Thyroid gland (tissue), 4 donors: ENCODE measurements around the gene KCNH4.

Experiments used
- POLR2A ChIP-seq, 2 donors: fragments of 450-650 bp; IDR thresholded peaks; one replicate each; pipeline ENCODE4 v1.6.1; 2017; ENCODE audit warnings: antibody characterized with exemption in 2 of 2, mild to moderate bottlenecking in 2 of 2, moderate library complexity in 1 of 2
- TF ChIP-seq, protein P1 (sequence below), 6 experiments: fragments of 200-600 bp in 3 of 6; fragments of 450-650 bp in 3 of 6; sonication (generic) in 3 of 6; IDR thresholded peaks; one replicate each; pipeline ENCODE4 v1.5.1; 2016 to 2019; ENCODE audit warnings: antibody characterized with exemption in 6 of 6, mild to moderate bottlenecking in 2 of 6, inconsistent platforms in 1 of 6, moderate library complexity in 1 of 6

DNA sequence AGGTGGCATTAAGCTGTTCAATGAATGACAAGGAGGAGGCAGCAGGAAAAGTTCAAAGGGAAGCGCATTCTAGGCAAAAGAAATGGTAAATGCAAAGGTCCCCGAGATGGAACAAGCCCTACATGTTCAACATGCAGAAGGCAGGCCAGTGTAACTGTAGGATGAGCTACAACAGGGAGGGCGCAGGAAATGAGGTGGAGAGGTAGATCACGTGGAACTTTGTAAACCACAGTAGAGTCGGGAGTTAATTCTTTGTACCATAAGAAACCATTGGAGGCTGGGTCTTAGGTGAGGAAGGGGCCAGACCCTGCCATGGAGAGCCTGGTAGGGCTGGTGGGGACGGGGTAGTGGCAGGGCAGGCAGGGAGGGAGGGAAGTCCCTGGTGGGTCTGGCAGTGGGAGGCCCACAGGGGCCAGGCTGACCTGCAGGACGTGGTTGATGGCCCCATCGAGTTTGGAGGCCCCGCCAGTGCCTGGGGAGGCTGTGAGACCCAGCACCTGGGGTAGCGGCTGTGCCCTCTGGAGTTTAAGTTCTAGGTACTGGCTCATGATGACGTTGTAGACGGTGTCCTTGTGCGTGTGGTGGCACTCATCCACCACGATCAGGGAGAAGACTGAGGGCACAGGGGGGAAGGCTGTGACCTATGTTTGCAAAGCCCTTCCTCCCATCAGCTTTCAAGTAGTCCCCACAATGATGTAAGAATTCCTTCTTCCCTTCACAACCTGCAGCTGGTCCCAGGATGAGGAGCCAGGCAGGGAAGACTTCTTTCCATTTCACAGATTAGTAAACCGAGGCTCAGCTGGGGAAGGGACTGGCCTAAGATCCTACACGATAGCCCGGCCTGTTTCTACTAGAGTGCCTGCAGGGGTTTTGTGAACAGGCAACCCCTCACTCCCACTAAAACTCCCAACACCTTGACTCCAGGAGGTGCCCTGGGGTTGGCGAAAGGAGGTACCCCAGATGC lies 70.4 kb downstream of the KCNH4 start:
- TF ChIP-seq, protein P1, sequence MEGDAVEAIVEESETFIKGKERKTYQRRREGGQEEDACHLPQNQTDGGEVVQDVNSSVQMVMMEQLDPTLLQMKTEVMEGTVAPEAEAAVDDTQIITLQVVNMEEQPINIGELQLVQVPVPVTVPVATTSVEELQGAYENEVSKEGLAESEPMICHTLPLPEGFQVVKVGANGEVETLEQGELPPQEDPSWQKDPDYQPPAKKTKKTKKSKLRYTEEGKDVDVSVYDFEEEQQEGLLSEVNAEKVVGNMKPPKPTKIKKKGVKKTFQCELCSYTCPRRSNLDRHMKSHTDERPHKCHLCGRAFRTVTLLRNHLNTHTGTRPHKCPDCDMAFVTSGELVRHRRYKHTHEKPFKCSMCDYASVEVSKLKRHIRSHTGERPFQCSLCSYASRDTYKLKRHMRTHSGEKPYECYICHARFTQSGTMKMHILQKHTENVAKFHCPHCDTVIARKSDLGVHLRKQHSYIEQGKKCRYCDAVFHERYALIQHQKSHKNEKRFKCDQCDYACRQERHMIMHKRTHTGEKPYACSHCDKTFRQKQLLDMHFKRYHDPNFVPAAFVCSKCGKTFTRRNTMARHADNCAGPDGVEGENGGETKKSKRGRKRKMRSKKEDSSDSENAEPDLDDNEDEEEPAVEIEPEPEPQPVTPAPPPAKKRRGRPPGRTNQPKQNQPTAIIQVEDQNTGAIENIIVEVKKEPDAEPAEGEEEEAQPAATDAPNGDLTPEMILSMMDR (IDR thresholded peaks at IDR 0.05), result no peak
- TF ChIP-seq POLR2A (IDR thresholded peaks at IDR 0.05), result no peak
